HL-60 (cell line): ENCODE data around the gene LIMK1.

Source experiments
- DNase-seq, 2 experiments: peaks; one replicate each; pipeline ENCODE4 v3.0.0-alpha.2; 2010 to 2020; ENCODE audit warnings: low read depth in 1 of 2, low spot score in 1 of 2
- H3K27ac ChIP-seq: fragments of 250-450 bp; sonication (Bioruptor Pico); replicated peaks from 2 replicates; pipeline ENCODE4 v1.5.1; 2020; ENCODE audit warnings: mild to moderate bottlenecking, moderate library complexity
- H3K27me3 ChIP-seq: fragments of 250-450 bp; sonication (Bioruptor Pico); 2 replicates; pipeline ENCODE4 v1.5.1; 2021; ENCODE audit warnings: mild to moderate bottlenecking, moderate library complexity; ENCODE audit not compliant: insufficient read depth, poor library complexity, severe bottlenecking
- H3K4me3 ChIP-seq: replicated peaks from 2 replicates; pipeline ENCODE4 v1.5.1; 2011; ENCODE audit warnings: mild to moderate bottlenecking, control low read depth, low read length; ENCODE audit not compliant: insufficient read depth
- GABPA ChIP-seq: IDR thresholded peaks from 2 replicates; pipeline ENCODE4 v1.6.1; 2012; ENCODE audit warnings: low read depth
- POLR2AphosphoS5 ChIP-seq: IDR thresholded peaks from 2 replicates; pipeline ENCODE4 v1.6.1; 2012; ENCODE audit warnings: low read depth
- SPI1 ChIP-seq: IDR thresholded peaks from 2 replicates; pipeline ENCODE4 v1.6.1; 2012; ENCODE audit warnings: low read depth, mild to moderate bottlenecking, borderline replicate concordance
- TF ChIP-seq, protein P1 (sequence below): IDR thresholded peaks from 2 replicates; pipeline ENCODE4 v1.6.1; 2012; ENCODE audit warnings: low read depth; ENCODE audit not compliant: insufficient replicate concordance
- TF ChIP-seq, protein P2 (sequence below): IDR thresholded peaks from one replicate; pipeline ENCODE4 v1.5.1; 2011; ENCODE audit warnings: low read length, control low read depth, inconsistent platforms; ENCODE audit not compliant: insufficient read depth

Gene LIMK1

DNA sequence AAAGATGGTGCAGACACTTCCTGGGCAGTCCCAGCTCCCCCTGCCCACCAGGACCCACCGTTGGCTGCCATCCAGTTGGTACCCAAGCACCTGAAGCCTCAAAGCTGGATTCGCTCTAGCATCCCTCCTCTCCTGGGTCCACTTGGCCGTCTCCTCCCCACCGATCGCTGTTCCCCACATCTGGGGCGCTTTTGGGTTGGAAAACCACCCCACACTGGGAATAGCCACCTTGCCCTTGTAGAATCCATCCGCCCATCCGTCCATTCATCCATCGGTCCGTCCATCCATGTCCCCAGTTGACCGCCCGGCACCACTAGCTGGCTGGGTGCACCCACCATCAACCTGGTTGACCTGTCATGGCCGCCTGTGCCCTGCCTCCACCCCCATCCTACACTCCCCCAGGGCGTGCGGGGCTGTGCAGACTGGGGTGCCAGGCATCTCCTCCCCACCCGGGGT, 14.5 kb upstream of the LIMK1 start:
- DNase-seq, result no peak
- no peaks in the 10 kb centered on the region for H3K27me3 ChIP-seq
- TF ChIP-seq POLR2AphosphoS5 (no peak), GABPA (no peak), SPI1 (no peak)
- TF ChIP-seq, protein P1, sequence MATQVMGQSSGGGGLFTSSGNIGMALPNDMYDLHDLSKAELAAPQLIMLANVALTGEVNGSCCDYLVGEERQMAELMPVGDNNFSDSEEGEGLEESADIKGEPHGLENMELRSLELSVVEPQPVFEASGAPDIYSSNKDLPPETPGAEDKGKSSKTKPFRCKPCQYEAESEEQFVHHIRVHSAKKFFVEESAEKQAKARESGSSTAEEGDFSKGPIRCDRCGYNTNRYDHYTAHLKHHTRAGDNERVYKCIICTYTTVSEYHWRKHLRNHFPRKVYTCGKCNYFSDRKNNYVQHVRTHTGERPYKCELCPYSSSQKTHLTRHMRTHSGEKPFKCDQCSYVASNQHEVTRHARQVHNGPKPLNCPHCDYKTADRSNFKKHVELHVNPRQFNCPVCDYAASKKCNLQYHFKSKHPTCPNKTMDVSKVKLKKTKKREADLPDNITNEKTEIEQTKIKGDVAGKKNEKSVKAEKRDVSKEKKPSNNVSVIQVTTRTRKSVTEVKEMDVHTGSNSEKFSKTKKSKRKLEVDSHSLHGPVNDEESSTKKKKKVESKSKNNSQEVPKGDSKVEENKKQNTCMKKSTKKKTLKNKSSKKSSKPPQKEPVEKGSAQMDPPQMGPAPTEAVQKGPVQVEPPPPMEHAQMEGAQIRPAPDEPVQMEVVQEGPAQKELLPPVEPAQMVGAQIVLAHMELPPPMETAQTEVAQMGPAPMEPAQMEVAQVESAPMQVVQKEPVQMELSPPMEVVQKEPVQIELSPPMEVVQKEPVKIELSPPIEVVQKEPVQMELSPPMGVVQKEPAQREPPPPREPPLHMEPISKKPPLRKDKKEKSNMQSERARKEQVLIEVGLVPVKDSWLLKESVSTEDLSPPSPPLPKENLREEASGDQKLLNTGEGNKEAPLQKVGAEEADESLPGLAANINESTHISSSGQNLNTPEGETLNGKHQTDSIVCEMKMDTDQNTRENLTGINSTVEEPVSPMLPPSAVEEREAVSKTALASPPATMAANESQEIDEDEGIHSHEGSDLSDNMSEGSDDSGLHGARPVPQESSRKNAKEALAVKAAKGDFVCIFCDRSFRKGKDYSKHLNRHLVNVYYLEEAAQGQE, result no peak
- TF ChIP-seq, protein P2, sequence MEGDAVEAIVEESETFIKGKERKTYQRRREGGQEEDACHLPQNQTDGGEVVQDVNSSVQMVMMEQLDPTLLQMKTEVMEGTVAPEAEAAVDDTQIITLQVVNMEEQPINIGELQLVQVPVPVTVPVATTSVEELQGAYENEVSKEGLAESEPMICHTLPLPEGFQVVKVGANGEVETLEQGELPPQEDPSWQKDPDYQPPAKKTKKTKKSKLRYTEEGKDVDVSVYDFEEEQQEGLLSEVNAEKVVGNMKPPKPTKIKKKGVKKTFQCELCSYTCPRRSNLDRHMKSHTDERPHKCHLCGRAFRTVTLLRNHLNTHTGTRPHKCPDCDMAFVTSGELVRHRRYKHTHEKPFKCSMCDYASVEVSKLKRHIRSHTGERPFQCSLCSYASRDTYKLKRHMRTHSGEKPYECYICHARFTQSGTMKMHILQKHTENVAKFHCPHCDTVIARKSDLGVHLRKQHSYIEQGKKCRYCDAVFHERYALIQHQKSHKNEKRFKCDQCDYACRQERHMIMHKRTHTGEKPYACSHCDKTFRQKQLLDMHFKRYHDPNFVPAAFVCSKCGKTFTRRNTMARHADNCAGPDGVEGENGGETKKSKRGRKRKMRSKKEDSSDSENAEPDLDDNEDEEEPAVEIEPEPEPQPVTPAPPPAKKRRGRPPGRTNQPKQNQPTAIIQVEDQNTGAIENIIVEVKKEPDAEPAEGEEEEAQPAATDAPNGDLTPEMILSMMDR, result no peak
- no peak overlapping the region for H3K27ac ChIP-seq
- no peak overlapping the region for H3K4me3 ChIP-seq

DNA sequence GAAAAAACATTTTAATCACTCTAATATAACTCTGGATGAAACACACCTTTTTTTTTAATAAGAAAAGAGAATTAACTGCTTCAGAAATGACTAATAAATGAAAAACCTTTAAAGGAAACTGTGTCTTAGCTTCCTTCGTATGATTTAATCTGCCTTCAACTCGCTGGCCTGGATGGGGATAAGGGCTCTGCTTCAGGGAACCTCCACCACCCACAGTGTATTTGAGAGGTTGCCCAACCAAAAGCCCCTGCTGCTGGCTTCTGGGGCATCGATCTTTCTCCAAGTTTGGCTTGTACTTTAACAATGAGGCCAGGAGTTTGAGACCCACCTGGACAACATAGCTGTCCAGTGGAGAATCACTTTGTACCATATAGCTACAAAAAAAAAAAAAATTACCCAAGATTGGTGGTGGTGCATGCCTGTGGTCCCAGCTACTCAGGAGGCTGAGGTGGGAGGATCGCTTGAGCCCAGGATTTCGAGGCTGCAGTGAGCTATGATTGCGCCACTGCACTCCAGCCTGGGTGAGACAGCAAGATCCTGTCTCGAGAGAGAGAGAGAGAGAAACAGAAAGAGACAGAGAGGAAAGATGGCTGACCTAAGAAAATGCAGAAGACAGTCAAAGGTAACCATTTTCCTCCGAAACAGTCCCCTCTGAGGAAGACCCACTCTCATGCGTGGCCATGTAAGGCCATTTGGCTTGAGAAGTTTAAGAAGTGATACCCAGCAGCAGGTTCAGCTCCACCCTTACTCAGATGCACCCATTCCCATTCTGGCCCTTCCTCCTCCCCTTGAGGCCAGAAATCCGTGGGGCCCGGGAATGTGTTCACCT, 13.6 kb upstream of the LIMK1 start:
- Histone ChIP-seq H3K4me3 (no peak overlapping the region), H3K27me3 (no peaks in the 10 kb centered on the region), H3K27ac (no peak overlapping the region)
- TF ChIP-seq, protein P1, result no peak
- TF ChIP-seq GABPA, result no peak
- DNase-seq, result no peak

GRCh38 chr7:74070619-74070921, 13.0 kb upstream of the LIMK1 start:
- TF ChIP-seq, protein P2, result no peak
- TF ChIP-seq, protein P1, result no peak
- TF ChIP-seq GABPA (no peak), POLR2AphosphoS5 (no peak), SPI1 (no peak)
- Histone ChIP-seq H3K27me3 (no peaks in the 10 kb centered on the region), H3K4me3 (no peak overlapping the region), H3K27ac (no peak overlapping the region)
- no peak for DNase-seq
